OCI-LY1 (cell line): Measurements from ENCODE around the gene TEC.

Experiments used
- CTCF ChIP-seq: fragments of 200-600 bp; sonication (generic), shearing (Covaris generic); IDR thresholded peaks from 2 replicates; pipeline ENCODE4 v1.5.1; 2017; ENCODE audit warnings: mild to moderate bottlenecking, antibody characterized with exemption, low read length, moderate library complexity, mixed read lengths
- EZH2 ChIP-seq: fragments of 200-600 bp; sonication (generic), shearing (Covaris generic); IDR thresholded peaks from 2 replicates; pipeline ENCODE4 v1.8.0; 2017; ENCODE audit warnings: borderline replicate concordance, mixed run types, mild to moderate bottlenecking, antibody characterized with exemption, low read length, moderate library complexity, mixed read lengths

GRCh38 chr4:48271626-48272025 is 2.0 kb upstream of the TEC start:
- TF ChIP-seq EZH2 (no peak), CTCF (no peak)
